HG03571 (cell line): Measurements from ENCODE around the gene MYBPHL.

Source experiments
- ATAC-seq: cut with Tn5 transposase; IDR thresholded peaks from one replicate; pipeline ENCODE4 v1.9.1; 2021; ENCODE audit not compliant: unreplicated experiment

Gene MYBPHL

GRCh38 chr1:109281680-109282496 lies 24.9 kb downstream of the MYBPHL start:
- ATAC-seq = no peak

GRCh38 chr1:109280862-109281261 lies 25.9 kb downstream of the MYBPHL start:
- ATAC-seq = no peak

- no peak for ATAC-seq
These were observed 27.1 kb downstream of the MYBPHL start for GRCh38 chr1:109279615-109280278.

- ATAC-seq = no peak
These were observed 29.2 kb downstream of the MYBPHL start for GRCh38 chr1:109277434-109278204.

GRCh38 chr1:109275706-109276345 lies 31.0 kb downstream of the MYBPHL start:
- no peak for ATAC-seq

GRCh38 chr1:109274533-109275476 lies 32.0 kb downstream of the MYBPHL start:
- no peak for ATAC-seq

- ATAC-seq = no peak
These were observed 33.1 kb downstream of the MYBPHL start for GRCh38 chr1:109273570-109274288.

- no peak for ATAC-seq
These were observed 33.8 kb downstream of the MYBPHL start for GRCh38 chr1:109272831-109273547.

- ATAC-seq = no peak
These were observed 34.6 kb downstream of the MYBPHL start for GRCh38 chr1:109272021-109272799.

GRCh38 chr1:109271458-109271857 lies 35.4 kb downstream of the MYBPHL start:
- ATAC-seq = no peak

- ATAC-seq = no peak
These were observed 36.0 kb downstream of the MYBPHL start for GRCh38 chr1:109270623-109271317.

GRCh38 chr1:109269981-109270622 lies 36.7 kb downstream of the MYBPHL start:
- ATAC-seq = no peak

GRCh38 chr1:109269212-109269980 lies 37.4 kb downstream of the MYBPHL start:
- no peak for ATAC-seq

GRCh38 chr1:109268431-109269211 lies 38.2 kb downstream of the MYBPHL start:
- ATAC-seq = no peak

GRCh38 chr1:109267743-109268300 lies 39.0 kb downstream of the MYBPHL start:
- no peak for ATAC-seq
